Ovary (tissue), 9 donors: ENCODE results near the gene CSF3R. TPM values are rescaled to one million over a fixed set of nuclear protein-coding genes. Genes with fewer than 3 reads are reported as not detected.

Experiments used
- DNase-seq, 5 donors: peaks; one replicate each; pipeline ENCODE4 v3.0.0-alpha.2; 2019 to 2020
- H3K27ac ChIP-seq, 2 donors: fragments of 200-600 bp; one replicate each; pipeline versions ENCODE4 v1.5.1 to v1.8.0; 2019 to 2022
- H3K27me3 ChIP-seq: fragments of 200-600 bp; one replicate; pipeline ENCODE4 v1.8.0; 2022
- H3K36me3 ChIP-seq: fragments of 200-600 bp; sonication (generic); one replicate; pipeline ENCODE4 v1.5.1; 2019
- H3K4me1 ChIP-seq: one replicate; pipeline ENCODE4 v1.8.1; 2013; ENCODE audit warnings: mild to moderate bottlenecking, moderate library complexity; ENCODE audit not compliant: insufficient read depth
- H3K4me3 ChIP-seq: fragments of 200-600 bp; sonication (generic); one replicate; pipeline ENCODE4 v1.5.1; 2017
- H3K9me3 ChIP-seq, 2 donors: fragments of 200-600 bp in 1 of 2; sonication (generic) in 1 of 2; one replicate each; pipeline versions ENCODE4 v1.5.1 to v1.8.1; 2013 to 2019; ENCODE audit warnings: mild to moderate bottlenecking in 1 of 2, moderate library complexity in 1 of 2
- CTCF ChIP-seq, 3 donors: fragments of 450-650 bp in 2 of 3; fragments of 200-600 bp in 1 of 3; IDR thresholded peaks; one replicate each; pipeline versions ENCODE4 v1.5.1 to v1.8.0; 2016 to 2022; ENCODE audit warnings: antibody characterized with exemption in 3 of 3, mild to moderate bottlenecking in 1 of 3
- EP300 ChIP-seq: sonication (generic); formaldehyde crosslinking; IDR thresholded peaks from one replicate; pipeline ENCODE4 v1.6.1; 2017; ENCODE audit warnings: antibody characterized with exemption
- POLR2A ChIP-seq: fragments of 450-650 bp; IDR thresholded peaks from one replicate; pipeline ENCODE4 v1.6.1; 2017; ENCODE audit warnings: antibody characterized with exemption, mild to moderate bottlenecking, moderate library complexity
- WGBS, 3 donors: extraction: QIAGEN DNeasy Blood & Tissue Kit in 1 of 3; methylation state at CpG; one replicate each; pipeline versions ENCODE4 v1.1.5 to v1.1.7; 2013 to 2017; 5-methylcytosine and 5-hydroxymethylcytosine counted together
- intact Hi-C, 4 donors: fragments of 100-400 bp; cut with DNase I; formaldehyde crosslinking; loops; one replicate each; pipeline versions ENCODE4 v1.11.0 to v1.15.1; 2022 to 2023
- polyA plus RNA-seq, 2 donors: library from polyadenylated mRNA; stranded (reverse); fragments of 200-250 nt in 1 of 2; fragments of 350-450 nt in 1 of 2; fragmentation: Illumina TruSeq in 1 of 2; extraction: RNeasy Lipid Tissue Mini Kit (QIAGEN cat#74804) in 1 of 2; gene quantifications; one replicate each; pipeline ENCODE4 v1.2.3, GENCODE V29; 2013 to 2014
- total RNA-seq, 7 donors: library from RNA; depleted of rRNA in 2 of 7; stranded (reverse); fragments of >200 nt in 2 of 7; fragmentation: NEBNext Ultra II Directional in 3 of 7; extraction: Animal tissue kit (Norgen Biotek cat#: 25700) in 3 of 7; gene quantifications; one replicate each; pipeline versions ENCODE4 v1.1.0 to v1.2.4, GENCODE V29; 2016 to 2023
- donor health status: DM: no; HTN: no; CAD: no; lungs with moderate emphysema.
- donor health status: DM: no; HTN: no; CAD: no.
- donor health status: Bipolar disorder and iron deficiency.
- donor health status: DM: yes; HTN: yes; CAD: no.
- donor health status: DM: no; HTN: no; CAD: no.
- donor health status: DM: yes; HTN: yes; CAD: no.

CSF3R gene
- total and polyA plus RNA-seq, 9 donors, result 1.9 to 5.7 (median 4.7) TPM

- Histone ChIP-seq H3K9me3 (no peaks in the 10 kb centered on the region), H3K36me3 (no peaks in the 10 kb centered on the region), H3K27me3 (no peaks in the 10 kb centered on the region), H3K27ac (no peak overlapping the region), H3K4me1 (no peaks in the 10 kb centered on the region), H3K4me3 (no peak overlapping the region)
- WGBS, 3 donors, result 82 to 88% (median 85%) methylated on average over 9 to 10 of the region's 10 CpGs
- intact Hi-C loops, result no loop called here
- no peak for TF ChIP-seq CTCF (IDR thresholded peaks at IDR 0.05)
- no peak for TF ChIP-seq EP300
- no peak for TF ChIP-seq POLR2A
- no peak for DNase-seq
Measured at GRCh38 chr1:36515315-36516138, 32.8 kb upstream of the CSF3R start.

- 86 to 89% (median 89%) methylated on average over 18 of the region's 18 CpGs for WGBS, 3 donors
- no peak for TF ChIP-seq EP300
- no peak for TF ChIP-seq CTCF (IDR thresholded peaks at IDR 0.05)
- no peak for TF ChIP-seq POLR2A
- DNase-seq, result no peak
Measured at GRCh38 chr1:36514501-36514900, 31.8 kb upstream of the CSF3R start.

GRCh38 chr1:36513676-36514473 lies 31.2 kb upstream of the CSF3R start:
- no peaks in the 10 kb centered on the region for H3K27me3 ChIP-seq
- H3K4me1 ChIP-seq, result no peaks in the 10 kb centered on the region
- no peak for DNase-seq
- H3K9me3 ChIP-seq, result no peaks in the 10 kb centered on the region
- H3K4me3 ChIP-seq, result no peak overlapping the region
- H3K36me3 ChIP-seq, result no peaks in the 10 kb centered on the region
- no peak overlapping the region for H3K27ac ChIP-seq
- no peak for TF ChIP-seq POLR2A
- no peak for TF ChIP-seq CTCF (IDR thresholded peaks at IDR 0.05)
- no peak for TF ChIP-seq EP300
- intact Hi-C loops, result no loop called here
- 59 to 66% (median 60%) methylated on average over 12 of the region's 12 CpGs for WGBS, 3 donors

More at GRCh38 chr1:36514501-36514900, 31.8 kb upstream of the CSF3R start:
- H3K4me1 ChIP-seq, result no peaks in the 10 kb centered on the region
- H3K9me3 ChIP-seq, result no peaks in the 10 kb centered on the region
- no peak overlapping the region for H3K27ac ChIP-seq
- no peaks in the 10 kb centered on the region for H3K36me3 ChIP-seq
- no peaks in the 10 kb centered on the region for H3K27me3 ChIP-seq
- H3K4me3 ChIP-seq, result no peak overlapping the region
- intact Hi-C loops, result no loop called here

- intact Hi-C loops, result no loop called here
- H3K4me1 ChIP-seq, result no peaks in the 10 kb centered on the region
- H3K36me3 ChIP-seq, result no peaks in the 10 kb centered on the region
- H3K27me3 ChIP-seq, result no peaks in the 10 kb centered on the region
- no peaks in the 10 kb centered on the region for H3K9me3 ChIP-seq
- H3K27ac ChIP-seq, result no peak overlapping the region
- WGBS, 3 donors, result 14 to 36% (median 17%) methylated on average over 1 of the region's 1 CpG
- no peak for DNase-seq
- TF ChIP-seq EP300 (no peak), CTCF (IDR thresholded peaks at IDR 0.05) (no peak), POLR2A (no peak)
- H3K4me3 ChIP-seq, result no peak overlapping the region
Measured at GRCh38 chr1:36512842-36513241, 30.1 kb upstream of the CSF3R start.
